Mucosa of rectum (tissue), 2 donors: ENCODE results near the gene POLN.

ENCODE experiments used
- H3K27ac ChIP-seq, 2 donors: one replicate each; pipeline ENCODE4 v1.7.0; 2013; ENCODE audit warnings: inconsistent platforms in 2 of 2, low read depth in 2 of 2, low read length in 2 of 2
- H3K27me3 ChIP-seq, 2 donors: one replicate each; pipeline ENCODE4 v1.7.0; 2013; ENCODE audit warnings: low read length in 2 of 2; ENCODE audit not compliant: control insufficient read depth in 2 of 2, insufficient read depth in 2 of 2
- H3K36me3 ChIP-seq, 2 donors: one replicate each; pipeline ENCODE4 v1.7.0; 2013; ENCODE audit warnings: low read length in 2 of 2; ENCODE audit not compliant: control insufficient read depth in 2 of 2, insufficient read depth in 2 of 2
- H3K4me1 ChIP-seq, 2 donors: one replicate each; pipeline ENCODE4 v1.7.0; 2013; ENCODE audit warnings: low read length in 2 of 2, mild to moderate bottlenecking in 1 of 2; ENCODE audit not compliant: control insufficient read depth in 2 of 2, insufficient read depth in 2 of 2
- H3K4me3 ChIP-seq, 2 donors: one replicate each; pipeline ENCODE4 v1.7.0; 2013; ENCODE audit warnings: low read length in 2 of 2
- H3K9ac ChIP-seq, 2 donors: one replicate each; pipeline ENCODE4 v1.7.0; 2013; ENCODE audit warnings: low read length in 2 of 2, low read depth in 1 of 2, mild to moderate bottlenecking in 1 of 2
- H3K9me3 ChIP-seq, 2 donors: one replicate each; pipeline ENCODE4 v1.7.0; 2013; ENCODE audit warnings: low read length in 2 of 2; ENCODE audit not compliant: control insufficient read depth in 2 of 2
- donor health status: healthy.
- donor health status: Normal muscosa, but diverticular disease.

The POLN gene

GRCh38 chr4:2241410-2242353, at the start of gene POLN, which contains the start of gene HAUS3:
Gene POLN, minus strand, starts transcription at chr4:2242121. Its CDS starts 12,890 bp downstream, at chr4:2229231.
Gene HAUS3, minus strand, starts transcription at chr4:2242121. Its CDS starts 1,175 bp downstream, at chr4:2240946.
- peak within 1 kb of the TSS; percentile 78 to 89 for H3K9ac ChIP-seq
- H3K27ac ChIP-seq: peak within 1 kb of the TSS; percentile 73 to 86
- H3K9me3 ChIP-seq: no peaks in the 10 kb centered on the region
- peak within 1 kb of the TSS; percentile 91 for H3K4me3 ChIP-seq
- H3K36me3 ChIP-seq: peaks cover 0 to 3% of the 10 kb centered on the region in 2 donors
- no peaks in the 10 kb centered on the region for H3K27me3 ChIP-seq
- H3K4me1 ChIP-seq: peaks cover 24 to 33% of the 10 kb centered on the region in 2 donors

GRCh38 chr4:2290974-2291704, 49.2 kb upstream of the POLN start:
- Histone ChIP-seq H3K27ac (no peak overlapping the region), H3K9ac (no peak overlapping the region), H3K27me3 (no peaks in the 10 kb centered on the region), H3K9me3 (no peaks in the 10 kb centered on the region), H3K4me3 (no peak overlapping the region), H3K4me1 (peaks cover 0 to 4% of the 10 kb centered on the region in 2 donors), H3K36me3 (no peaks in the 10 kb centered on the region)

GRCh38 chr4:2290488-2290887, 48.6 kb upstream of the POLN start:
- H3K4me3 ChIP-seq: no peak overlapping the region
- no peaks in the 10 kb centered on the region for H3K36me3 ChIP-seq
- no peaks in the 10 kb centered on the region for H3K9me3 ChIP-seq
- no peak overlapping the region for H3K27ac ChIP-seq
- peaks cover 0 to 4% of the 10 kb centered on the region in 2 donors for H3K4me1 ChIP-seq
- no peak overlapping the region for H3K9ac ChIP-seq
- no peaks in the 10 kb centered on the region for H3K27me3 ChIP-seq

- Histone ChIP-seq H3K4me3 (no peak overlapping the region), H3K27ac (no peak overlapping the region)
Measured at GRCh38 chr4:2289955-2290333, 48.0 kb upstream of the POLN start.

DNA sequence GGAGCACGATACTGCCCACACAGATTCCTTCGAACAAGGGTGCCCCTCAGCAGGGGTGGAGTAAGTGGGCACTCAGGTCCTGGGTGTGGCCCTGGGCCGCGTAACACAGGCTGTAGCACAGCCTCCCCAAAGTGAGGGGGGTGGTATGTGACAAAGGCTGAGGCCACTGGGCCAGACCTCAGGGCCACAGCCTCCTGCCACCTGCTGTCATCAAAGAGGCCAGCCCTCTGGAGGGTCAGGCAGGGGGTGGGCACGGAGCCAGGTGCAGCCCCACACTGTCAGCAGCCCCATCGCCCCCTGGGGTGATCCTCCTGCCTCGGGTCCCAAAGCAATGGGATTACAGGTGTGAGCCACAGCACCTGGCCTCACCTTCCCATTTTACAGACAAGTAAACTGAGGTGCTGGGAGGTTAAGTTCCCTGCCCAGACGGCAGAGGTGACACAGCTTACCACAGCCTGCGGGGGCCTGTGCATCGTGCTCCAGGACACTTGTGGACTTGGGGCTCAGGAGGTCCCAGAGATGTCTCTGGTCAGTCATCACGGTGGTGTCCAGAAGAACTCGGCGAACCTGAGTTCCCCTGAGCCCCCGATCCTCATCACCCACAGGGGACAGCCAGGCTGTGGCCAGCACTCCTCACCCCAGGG, 47.5 kb upstream of the POLN start:
- H3K4me3 ChIP-seq: no peak overlapping the region
- H3K27ac ChIP-seq: no peak overlapping the region
- H3K4me1 ChIP-seq: peaks cover 0 to 4% of the 10 kb centered on the region in 2 donors
- H3K36me3 ChIP-seq: no peaks in the 10 kb centered on the region
- H3K27me3 ChIP-seq: no peaks in the 10 kb centered on the region
- H3K9me3 ChIP-seq: no peaks in the 10 kb centered on the region
- no peak overlapping the region for H3K9ac ChIP-seq

More at GRCh38 chr4:2289955-2290333, 48.0 kb upstream of the POLN start:
- Histone ChIP-seq H3K9me3 (no peaks in the 10 kb centered on the region), H3K36me3 (no peaks in the 10 kb centered on the region), H3K4me1 (peaks cover 0 to 4% of the 10 kb centered on the region in 2 donors), H3K27me3 (no peaks in the 10 kb centered on the region), H3K9ac (no peak overlapping the region)

- Histone ChIP-seq H3K36me3 (no peaks in the 10 kb centered on the region), H3K4me1 (peaks cover 0 to 4% of the 10 kb centered on the region in 2 donors), H3K4me3 (no peak overlapping the region), H3K9ac (no peak overlapping the region), H3K9me3 (no peaks in the 10 kb centered on the region), H3K27me3 (no peaks in the 10 kb centered on the region), H3K27ac (no peak overlapping the region)
Measured at GRCh38 chr4:2288051-2288541, 46.2 kb upstream of the POLN start.

DNA sequence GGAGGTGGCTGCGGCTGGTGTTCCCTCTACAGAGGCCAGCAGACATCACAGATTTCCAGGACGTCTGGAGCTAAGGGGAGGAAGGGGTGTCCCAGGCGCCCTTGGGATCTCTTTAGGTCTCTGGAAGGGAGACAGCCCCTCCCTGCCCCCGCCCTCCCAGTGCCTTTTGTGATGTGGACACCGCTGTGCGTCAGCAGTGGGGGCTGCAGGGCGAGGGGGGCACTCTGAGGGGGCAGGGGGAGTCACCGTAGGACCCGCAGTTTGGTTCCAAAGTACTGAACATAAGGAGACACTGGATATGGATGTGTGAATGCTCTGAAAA, 45.6 kb upstream of the POLN start:
- H3K9ac ChIP-seq: no peak overlapping the region

GRCh38 chr4:2286904-2287593, 45.1 kb upstream of the POLN start:
- peaks cover 0 to 4% of the 10 kb centered on the region in 2 donors for H3K4me1 ChIP-seq
- no peaks in the 10 kb centered on the region for H3K36me3 ChIP-seq
- no peaks in the 10 kb centered on the region for H3K27me3 ChIP-seq
- no peak overlapping the region for H3K4me3 ChIP-seq
- no peaks in the 10 kb centered on the region for H3K9me3 ChIP-seq
- H3K27ac ChIP-seq: no peak overlapping the region
- H3K9ac ChIP-seq: no peak overlapping the region

More for the DNA sequence above, 45.6 kb upstream of the POLN start:
- no peaks in the 10 kb centered on the region for H3K9me3 ChIP-seq
- no peaks in the 10 kb centered on the region for H3K36me3 ChIP-seq
- H3K4me1 ChIP-seq: peaks cover 0 to 4% of the 10 kb centered on the region in 2 donors
- H3K4me3 ChIP-seq: no peak overlapping the region
- no peaks in the 10 kb centered on the region for H3K27me3 ChIP-seq
- H3K27ac ChIP-seq: no peak overlapping the region

DNA sequence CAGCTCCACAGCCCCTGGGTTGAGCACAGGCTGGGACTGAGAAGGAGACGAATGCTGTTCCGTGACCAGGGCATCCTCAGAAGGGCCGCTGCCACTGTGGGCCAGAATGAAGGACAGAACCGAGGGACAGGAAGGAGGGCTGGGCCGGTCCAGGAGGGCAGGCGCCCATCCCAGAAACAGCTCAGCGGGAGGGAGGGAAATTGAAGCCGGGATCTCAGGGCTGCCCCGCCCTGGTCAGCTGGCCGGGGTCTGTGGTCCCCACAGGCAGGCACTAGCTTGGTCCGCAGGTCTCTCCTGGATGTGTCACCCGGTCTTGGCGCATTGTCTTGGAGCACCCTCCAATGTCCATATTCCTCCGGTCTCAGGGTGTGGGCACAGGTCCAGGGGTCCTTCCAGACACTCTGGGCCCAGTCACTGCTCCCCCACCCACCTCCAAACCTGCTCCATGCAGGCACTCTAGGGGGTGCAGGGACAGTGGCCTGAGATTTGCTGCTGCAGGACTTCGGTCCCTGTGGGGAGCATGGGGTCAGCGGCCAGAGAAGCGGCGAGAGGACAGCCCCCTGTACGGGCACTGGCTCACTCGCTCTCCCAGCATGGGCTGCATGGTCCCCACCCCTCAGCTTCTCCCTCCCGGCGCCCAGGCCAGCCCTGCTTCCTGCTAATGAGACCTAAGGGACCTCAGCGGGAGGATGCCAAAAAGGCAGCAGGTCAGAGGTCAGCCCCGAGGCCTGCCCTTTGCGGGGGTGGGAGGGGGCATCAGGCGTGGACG, 43.9 kb upstream of the POLN start:
- Histone ChIP-seq H3K36me3 (no peaks in the 10 kb centered on the region), H3K4me3 (no peak overlapping the region), H3K27ac (no peak overlapping the region), H3K4me1 (peaks cover 0 to 4% of the 10 kb centered on the region in 2 donors), H3K9ac (no peak overlapping the region), H3K9me3 (no peaks in the 10 kb centered on the region), H3K27me3 (no peaks in the 10 kb centered on the region)
